GM21390 (cell line): ENCODE measurements around the gene SIRT7.

Source experiments
- ATAC-seq: cut with Tn5 transposase; IDR thresholded peaks from one replicate; pipeline ENCODE4 v1.9.1; 2021; ENCODE audit not compliant: unreplicated experiment

The SIRT7 gene, protein sequence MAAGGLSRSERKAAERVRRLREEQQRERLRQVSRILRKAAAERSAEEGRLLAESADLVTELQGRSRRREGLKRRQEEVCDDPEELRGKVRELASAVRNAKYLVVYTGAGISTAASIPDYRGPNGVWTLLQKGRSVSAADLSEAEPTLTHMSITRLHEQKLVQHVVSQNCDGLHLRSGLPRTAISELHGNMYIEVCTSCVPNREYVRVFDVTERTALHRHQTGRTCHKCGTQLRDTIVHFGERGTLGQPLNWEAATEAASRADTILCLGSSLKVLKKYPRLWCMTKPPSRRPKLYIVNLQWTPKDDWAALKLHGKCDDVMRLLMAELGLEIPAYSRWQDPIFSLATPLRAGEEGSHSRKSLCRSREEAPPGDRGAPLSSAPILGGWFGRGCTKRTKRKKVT

DNA sequence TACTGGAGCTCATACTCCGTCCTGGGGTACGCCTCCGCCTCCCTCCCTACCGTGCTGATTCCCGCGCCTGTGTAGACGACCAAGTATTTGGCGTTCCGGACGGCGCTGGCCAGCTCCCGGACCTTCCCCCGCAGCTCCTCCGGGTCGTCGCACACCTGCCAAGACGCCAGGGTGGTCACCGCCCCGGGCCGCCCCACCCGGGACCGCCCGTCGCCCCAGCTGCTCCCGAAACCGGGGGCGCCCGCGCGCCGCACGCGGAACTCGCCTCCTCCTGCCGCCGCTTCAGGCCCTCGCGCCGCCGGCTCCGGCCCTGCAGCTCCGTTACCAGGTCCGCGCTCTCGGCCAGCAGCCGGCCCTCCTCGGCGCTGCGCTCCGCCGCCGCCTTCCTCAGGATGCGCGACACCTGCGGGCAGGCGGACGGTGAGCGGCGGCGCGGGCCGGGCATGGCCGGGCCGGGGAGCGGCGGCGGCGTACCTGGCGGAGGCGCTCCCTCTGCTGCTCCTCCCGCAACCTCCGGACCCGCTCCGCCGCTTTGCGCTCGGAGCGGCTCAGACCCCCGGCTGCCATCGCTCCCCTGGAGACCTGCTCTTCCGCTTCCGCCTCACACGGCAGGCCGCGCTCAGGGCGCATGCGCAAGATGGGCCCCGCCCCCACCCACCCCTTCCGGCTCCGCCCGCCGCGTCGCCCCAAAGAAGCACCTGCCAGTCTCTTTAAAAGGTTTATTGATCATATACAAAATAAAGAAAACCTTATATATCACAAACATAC is at the start of gene SIRT7:
TSS of gene SIRT7 (minus strand) at position 612 of the 768 bp plus-strand sequence. CDS start at position 567, 45 bp downstream.
- ATAC-seq = peak; percentile 57

DNA sequence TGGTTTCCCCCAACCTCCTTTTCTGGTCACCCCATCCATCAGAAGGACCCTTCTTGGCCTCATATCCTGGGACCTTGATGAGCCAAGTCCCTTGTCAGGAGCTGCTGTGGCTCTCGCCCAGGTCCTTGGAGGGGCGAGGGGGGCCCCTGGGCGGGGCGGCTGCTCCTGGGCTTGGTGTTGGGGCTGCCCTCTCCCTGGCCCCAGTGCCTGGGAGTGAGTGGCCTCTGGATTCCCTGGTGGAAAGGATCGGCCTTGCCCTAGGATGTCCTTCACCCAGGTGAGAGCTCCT is 49.2 kb upstream of the SIRT7 start:
- no peak for ATAC-seq

DNA sequence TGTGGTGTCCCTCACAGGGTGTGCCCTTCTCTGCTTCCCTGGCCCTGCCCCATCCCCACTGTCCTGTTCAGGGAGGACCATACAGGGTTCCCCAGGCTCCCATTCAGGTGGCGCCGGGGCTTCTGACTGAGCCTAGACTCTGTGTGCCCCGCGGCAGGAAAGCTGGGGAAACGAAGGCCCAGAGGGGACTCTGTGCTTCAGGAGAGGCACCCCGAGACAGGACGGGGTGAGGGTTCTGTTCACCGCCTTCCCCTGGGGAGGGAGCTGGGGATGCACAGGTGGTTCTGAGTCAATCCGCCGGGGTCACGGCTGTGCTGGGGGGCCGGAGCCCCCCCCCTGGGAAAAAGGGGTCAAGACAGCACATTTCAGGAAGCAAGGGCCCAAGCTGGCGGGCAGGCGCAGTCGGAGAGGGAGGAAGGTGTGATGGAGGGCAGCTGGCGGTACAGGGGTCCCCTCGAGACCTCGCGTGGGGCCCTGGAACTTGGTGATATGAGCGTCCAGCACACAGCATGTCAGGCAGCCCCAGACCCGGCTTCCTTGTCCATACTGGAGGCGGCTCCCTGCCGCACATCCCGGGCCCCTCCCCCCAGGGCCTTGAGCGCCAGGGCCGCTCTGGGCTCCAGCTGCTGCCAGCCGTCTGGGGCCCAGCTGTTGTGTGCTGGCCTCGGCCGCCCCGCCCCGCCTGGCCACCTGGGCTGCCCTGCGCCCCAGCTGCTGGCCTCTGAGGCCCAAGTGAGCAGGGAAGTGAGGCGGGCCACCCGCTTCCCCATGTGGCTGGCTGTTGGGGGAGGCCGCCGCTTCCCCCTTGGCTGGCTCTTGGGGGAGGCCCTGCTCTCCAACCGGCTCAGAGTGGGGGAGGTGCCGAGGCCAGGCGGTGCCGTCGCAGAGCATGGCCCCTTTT is 48.6 kb upstream of the SIRT7 start:
- ATAC-seq = no peak

DNA sequence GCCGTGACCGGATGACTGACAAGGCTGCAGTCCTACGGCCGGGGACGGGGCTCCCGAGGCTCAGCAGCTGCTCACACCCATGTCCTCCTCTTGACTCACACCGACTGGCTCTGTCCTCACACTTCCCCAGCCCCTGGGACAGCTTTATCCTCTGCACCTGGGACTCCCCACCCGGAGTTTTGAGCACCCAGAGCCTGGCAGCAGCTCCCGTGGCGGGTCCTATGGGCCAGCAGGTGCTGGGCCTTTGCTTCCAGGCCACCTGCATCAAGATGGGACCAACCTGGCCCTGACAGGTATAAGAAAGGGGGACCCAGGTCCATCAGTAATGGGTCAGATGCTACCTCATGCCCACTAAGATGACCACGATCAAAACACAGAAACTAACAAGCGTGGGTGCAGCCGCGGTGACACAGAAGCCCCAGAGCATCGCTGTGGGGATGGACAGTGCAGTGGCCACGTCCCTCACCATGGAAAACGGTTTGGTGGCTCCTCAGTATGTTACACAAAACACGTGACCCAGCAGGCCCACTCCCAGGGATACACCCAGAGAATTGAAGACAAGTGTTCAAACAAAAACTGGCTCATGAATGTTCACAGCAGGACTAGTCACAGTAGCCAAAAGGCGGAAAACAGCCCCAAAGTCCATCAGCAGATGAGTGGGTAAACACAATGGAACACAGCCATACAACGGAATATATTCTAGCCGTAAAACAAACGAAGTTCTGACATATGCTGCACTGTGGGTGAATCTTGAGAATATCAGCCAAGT is 46.3 kb upstream of the SIRT7 start:
- no peak for ATAC-seq

DNA sequence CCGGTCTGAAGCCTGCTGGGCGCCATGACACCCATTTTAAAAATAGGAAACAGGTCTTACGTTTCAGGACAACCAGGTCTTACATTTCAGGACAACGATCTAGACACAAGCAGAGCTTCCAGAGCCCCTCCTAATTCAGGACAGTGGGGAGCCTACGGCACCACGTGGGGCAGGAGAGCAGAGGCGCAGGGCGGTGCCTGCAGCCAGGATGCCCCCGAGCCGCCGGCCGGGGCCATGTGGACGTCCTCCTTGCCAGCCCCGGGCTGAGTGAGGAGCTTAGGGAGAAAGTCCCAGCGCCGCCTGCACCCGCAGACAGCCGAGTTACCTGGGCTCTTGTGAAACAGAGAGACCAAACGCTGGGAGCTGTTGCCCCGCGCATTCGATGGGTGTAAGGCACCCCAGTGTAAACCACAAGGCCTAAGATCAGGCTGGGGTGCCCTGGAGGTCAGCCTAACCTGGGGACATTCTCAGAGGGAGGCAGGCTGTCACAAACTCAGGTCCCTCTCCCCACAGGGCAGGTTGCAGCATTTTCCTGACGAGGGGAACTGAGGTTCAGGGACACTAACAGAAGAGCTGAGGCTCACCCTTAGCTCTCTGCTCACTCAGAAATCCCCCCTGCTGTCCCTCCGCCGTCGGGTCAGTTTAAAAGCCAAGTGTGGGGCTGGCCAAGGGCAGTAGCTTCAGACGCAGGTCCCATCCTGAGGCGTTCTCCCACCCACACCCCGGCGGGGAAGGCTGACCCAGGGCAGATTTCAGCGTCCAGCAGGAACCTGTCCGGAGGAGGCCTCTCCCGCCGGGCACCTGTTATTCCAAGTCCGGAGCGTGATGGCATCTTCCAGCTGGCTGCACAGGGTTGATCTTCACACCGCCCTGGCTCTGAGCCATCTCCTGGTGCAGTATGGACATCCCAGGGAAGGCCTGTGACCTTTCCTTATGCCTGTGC is 44.8 kb upstream of the SIRT7 start:
- ATAC-seq = no peak

DNA sequence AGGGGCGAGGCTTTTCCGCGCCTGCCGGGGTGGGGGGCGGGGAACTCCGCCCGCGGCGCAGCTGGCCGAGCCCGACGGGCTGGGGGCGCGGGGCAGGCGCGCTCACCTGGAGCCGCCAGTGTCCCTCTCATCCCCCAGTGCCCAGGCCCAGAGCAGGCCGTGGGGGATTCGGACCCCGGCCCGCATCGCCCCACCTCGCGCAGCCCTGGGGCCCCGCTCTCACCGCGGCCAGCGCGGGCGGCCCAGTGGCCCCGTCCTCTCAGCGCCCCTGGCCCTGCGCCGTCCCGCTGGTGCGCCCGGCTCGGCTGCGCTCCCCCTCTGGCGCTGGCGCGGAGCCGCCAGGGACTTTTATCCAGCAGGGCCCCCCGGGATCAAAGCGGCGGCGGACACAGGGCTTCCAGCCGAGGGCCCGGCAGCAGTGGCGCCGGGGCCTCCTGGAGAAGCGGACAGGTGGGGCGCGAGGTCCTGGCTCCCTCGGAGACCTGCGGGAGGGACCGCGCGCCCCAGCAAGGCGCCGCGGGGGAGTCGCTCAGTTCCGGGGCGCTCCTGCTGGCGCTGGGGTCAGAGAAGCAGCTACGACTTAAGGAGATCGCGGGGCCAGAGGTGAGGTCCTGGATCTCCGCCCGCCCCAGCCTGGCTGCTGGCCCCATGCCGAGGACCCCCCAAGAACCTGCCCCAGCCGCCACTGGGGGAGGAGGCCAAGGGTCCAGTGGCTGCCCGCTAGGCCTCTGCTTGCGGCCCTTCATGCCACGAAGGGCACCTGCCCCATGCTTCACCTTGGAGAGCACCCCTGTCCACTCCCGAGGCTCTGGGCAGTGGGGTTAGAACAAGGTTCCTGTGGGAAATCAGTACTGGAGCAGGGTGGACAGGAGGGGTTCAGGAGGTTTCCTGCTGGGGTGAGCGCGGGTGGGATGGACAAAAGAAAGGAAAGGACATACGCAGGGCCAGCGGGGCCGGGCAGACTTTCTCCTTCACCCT is 43.8 kb upstream of the SIRT7 start:
- no peak for ATAC-seq

DNA sequence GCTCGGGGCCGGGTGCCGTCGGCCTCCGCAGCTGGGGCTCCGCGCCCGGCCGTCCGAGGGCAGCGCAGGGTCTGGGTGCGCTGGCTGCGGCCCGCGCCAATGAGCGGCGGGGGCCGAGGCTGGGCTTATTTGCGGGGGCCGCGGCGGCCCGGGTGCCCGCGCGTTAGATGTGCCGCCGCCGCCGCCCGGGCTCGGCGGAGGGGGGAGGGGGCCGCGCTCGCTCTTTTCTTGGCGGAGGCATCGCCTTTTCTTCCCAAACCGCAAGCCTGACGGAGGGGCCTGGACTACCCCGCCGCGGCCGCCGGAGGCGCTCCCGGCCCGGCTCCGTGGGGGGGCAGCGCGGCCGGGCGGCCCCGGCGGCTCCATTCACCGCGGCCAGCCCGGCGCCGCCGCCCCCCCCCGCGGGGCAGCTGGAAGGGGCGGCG is 43.1 kb upstream of the SIRT7 start, which contains the start of gene NOTUM:
TSS of gene NOTUM (minus strand) at position 101 of the 425 bp plus-strand sequence. CDS start 278 bp downstream, outside the sequence.
- ATAC-seq = no peak

DNA sequence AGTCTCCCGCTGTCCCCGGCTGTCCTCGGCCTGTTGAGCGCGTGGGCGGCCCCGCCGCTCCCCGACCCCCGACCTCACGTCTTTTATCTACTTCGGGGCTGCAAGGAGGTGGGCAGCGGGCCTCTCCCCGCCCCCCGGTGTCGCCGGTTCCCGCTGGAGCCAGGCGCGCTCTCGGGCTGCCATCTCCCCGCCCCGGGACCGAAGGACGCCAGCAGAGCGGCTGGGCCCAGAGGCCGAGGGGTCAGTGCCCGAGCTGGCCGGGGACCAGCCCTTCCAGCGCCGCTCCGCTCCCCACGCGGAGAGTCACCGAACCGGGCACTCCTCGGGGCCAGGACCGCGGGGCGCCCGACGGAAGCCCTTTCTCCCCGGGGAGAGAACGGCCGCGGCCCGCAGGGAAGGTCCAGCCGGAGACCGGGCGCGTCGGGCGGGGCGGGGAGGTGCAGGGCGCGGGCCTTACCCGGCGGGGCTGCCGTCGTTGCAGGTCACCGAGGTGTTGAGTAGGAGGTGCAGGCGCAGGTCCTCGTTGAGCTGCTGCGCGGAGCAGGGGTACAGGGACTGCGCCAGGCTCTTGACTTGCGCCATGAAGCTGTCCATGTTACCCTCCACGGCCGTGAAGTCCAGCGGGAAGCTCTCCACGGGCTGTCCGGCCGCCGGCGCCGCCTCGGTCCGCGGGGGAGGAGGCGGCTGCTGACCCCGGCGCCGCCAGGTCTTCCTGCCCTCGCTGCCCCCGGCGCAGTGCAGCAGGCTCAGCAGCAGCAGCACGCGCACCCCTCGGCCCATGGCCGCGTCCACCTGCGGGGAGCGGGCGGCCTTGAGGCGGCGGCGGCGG is 42.4 kb upstream of the SIRT7 start:
- no peak for ATAC-seq

DNA sequence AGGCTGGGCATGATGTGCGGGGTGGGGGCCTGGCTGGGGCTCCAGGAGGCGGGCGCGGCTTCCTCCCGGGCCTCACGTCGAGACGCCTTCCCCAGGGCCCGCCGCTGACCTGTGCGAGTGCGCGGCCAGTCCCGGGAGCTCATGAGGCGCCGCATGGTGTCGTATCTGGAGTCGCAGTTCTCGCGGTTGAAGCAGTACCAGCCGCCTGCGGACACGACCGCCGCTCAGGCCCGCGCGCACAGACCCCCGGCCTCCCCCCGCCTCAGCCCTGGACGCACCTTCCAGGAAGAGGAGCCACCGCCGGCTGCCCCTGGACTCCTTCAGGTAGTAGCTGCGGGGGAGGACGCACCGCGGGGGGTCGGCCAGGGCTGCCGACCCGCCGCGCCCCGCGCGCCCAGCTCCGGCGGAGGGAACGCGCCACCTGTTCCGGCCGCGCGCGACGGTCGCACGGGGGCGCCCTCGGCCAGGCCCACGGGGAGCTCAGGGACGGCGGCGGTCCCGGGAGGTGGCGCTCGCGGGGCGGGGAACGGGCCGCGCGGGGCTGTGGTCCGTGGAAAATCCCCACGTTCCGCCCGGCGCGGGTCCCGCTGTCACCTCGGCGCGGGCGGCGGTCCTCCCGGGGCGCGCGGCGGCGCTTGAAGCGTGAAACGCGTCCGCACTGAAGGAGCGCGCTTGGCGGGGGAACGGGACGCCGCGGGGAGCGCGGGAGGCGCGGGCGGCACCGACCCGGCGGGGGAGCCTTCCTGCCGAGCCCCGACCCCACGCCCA is 41.6 kb upstream of the SIRT7 start:
- no peak for ATAC-seq

DNA sequence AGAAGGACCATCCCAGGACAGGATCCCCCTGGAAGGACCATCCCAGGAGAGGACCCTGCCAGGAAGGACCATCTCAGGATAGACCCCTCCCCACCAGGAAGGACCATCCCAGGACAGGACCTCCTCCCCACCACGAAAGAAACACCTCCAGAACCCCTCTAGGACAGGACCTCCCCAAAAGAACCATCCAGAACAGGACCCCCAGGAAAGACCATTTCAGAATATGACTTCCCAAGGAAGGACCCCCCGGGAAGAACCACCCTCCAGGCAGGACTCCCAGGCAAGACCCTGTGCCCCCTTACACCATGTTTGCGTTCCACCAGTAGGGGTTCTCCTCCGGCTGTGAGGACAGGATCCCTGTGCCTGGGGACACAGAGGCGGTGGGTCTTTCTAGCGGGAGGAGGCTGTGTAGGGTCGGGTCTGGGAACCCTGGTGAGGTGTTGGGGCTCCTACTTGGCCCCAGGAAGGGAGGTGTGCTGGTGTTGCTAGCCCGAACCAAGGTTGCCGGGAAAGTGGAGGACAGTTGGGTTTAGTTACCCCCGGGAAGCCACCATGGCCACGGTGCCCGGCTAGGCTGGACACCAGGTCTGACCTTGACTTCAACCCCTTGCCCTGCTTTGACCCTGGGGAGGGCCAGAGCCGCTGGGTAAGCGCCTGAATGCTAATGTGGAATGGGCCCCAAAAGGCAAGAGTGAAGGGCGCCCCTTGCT is 40.8 kb upstream of the SIRT7 start:
- no peak for ATAC-seq

DNA sequence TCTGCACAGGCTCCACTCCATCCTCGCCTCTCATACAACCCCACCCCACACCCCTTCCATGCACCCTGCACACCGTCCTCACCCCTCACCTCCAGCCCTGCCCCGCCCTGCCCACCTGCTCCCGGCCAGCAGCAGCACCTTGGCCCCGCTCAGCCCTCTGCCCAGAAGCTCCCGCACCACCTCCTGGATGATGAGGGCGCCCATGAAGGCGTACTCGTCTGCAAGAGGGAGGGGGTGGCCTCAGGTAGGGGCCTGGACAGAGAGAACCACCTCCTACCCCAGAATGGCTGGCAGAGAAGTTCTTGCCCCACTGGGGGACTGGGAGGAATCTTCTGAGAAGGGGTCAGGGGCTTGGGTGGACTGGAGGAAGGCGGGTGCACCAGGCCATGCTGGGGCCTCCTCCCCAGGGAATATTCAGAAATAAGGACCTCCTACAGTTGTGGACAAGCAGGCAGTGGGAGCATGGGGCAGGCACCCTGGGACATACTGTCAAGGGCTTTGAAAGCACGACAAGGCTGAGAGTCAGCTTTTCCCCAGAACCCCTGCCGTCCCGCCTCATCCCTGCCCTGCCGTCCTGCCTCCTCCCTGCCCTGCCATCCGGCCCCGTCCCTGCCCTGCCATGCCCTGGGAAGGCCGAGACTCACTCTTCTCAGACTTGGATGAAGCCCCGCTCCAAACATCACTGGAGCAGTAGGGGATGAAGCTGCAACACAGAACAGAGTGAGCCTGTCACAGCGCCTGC is 39.9 kb upstream of the SIRT7 start:
- no peak for ATAC-seq

DNA sequence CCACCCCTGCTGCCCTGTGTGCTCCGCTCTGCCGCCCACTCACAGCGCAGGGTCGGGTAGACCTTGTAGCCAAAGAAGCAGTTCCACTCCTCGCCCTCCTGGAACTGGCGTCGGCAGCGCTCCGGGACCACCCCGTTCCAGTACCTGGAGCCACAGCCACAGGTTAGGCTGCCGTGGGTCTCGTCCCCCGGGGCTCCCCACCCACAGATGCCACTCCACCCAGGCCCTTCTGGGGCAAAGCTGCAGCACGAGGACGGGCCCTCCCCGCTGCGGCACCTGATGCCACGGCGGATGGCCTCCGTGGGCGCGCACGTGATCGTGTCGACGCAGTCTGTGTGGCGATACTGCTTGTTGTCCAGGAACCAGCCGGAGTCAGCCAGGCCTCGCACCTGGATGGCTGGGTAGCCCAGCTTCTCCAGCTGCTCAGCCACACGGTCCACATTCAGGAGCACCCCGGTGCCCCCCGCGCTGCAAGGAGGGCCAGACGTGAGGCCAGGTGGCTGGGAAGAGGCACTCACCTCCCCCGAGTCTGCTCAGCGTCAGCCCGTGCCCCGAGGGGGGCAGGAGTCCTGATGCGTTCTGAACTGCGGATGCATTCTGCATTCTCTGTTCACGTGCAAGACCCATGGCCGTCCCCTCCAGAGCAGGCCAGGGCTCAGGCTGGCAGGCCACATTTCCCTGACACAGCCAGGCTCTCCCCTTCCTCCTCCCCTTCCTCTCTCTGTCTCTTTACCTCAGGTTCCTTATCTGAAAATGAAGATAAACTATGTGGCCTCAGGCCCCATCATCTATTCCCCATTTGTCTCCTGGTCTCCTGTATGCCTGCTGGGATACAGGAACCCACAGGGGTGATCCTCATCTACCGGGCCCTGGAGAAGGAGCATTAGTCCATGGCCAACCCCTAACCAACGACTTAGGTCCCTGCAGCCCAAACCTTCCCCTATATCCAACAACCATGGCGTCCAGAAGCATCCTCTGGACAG is 38.9 kb upstream of the SIRT7 start:
- ATAC-seq = no peak

DNA sequence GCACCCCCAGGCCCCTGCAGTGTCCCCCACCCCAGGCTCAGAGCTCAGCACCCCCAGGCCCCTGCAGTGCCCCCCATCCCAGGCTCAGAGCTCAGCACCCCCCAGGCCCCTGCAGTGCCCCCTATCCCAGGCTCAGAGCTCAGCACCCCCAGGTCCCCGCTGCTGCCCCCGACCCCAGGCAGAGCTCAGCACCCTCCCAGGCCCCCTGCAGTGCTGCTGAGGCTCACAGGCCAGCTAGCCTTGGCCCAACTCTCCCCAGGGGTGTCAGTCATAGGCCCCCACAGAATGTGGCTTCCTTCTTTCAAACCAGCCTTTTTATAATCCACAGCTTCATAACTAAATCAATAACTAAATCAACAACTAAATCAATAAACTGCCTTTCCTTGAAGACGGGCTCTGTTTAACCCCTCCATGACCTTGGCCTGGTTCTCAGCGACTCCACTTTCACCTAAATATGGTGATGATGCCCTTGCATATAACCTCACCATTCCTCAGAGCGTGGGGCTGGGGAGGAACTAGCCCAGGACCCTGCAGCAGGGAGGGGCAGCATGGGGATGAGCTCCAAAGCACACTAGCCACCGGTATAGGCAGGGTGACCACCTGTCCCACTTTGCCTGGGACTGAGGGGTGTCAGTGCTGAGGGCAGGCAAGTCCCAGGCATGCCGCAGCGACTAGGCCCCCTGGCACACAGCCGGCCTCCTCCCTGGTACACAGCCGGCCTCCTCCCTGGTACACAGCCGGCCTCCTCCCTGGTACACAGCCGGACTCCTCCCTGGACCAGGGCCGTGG is 38.0 kb upstream of the SIRT7 start:
- no peak for ATAC-seq
